SK-N-SH (cell line): Measurements from ENCODE around the gene RGS6. TPM values are rescaled to one million over a fixed set of nuclear protein-coding genes. Genes with fewer than 3 reads are reported as not detected.

ENCODE experiments used
- CTCF ChIA-PET: fragments of 300-600, 350-600 bp; formaldehyde crosslinking; extraction: SDS; loops from one replicate; lab custom pipeline; 2021; lab: Yijun Ruan, JAX
- POLR2A ChIA-PET: fragments of 350-600 bp; sonication (Branson Sonifier 250); formaldehyde crosslinking; extraction: SDS; loops from one replicate; lab custom pipeline; 2020; ENCODE audit warnings: antibody characterized with exemption, inconsistent platforms; lab: Yijun Ruan, JAX
- DNase-seq: peaks from one replicate; pipeline ENCODE4 v3.0.0; 2012
- H2AFZ ChIP-seq: fragments of 200-600 bp; sonication (generic); 2 replicates; pipeline ENCODE4 v1.8.1; 2016; ENCODE audit warnings: antibody characterized with exemption, mild to moderate bottlenecking, low read depth
- H3F3A ChIP-seq: fragments of 200-600 bp; sonication (generic); replicated peaks from 2 replicates; pipeline ENCODE3; 2016; ENCODE audit warnings: antibody characterized with exemption, mild to moderate bottlenecking; ENCODE audit not compliant: insufficient read depth
- H3K27ac ChIP-seq, 2 experiments: fragments of 200-500 bp in 1 of 2; fragments of 200-600 bp in 1 of 2; sonication (Bioruptor generic) in 1 of 2; sonication (generic), shearing (Covaris generic) in 1 of 2; 2 replicates each; pipeline versions ENCODE4 v1.5.1 to v1.6.1; 2014 to 2016; ENCODE audit warnings: low read depth in 2 of 2, inconsistent platforms in 1 of 2, low read length in 1 of 2, mild to moderate bottlenecking in 1 of 2, mixed read lengths in 1 of 2
- H3K27me3 ChIP-seq: fragments of 200-600 bp; sonication (generic), shearing (Covaris generic); 2 replicates; pipeline ENCODE4 v1.6.1; 2016; ENCODE audit warnings: mixed run types; ENCODE audit not compliant: insufficient read depth
- H3K36me3 ChIP-seq, 2 experiments: fragments of 200-500 bp in 1 of 2; fragments of 200-600 bp in 1 of 2; sonication (Bioruptor generic) in 1 of 2; sonication (generic) in 1 of 2; replicated peaks in 1 of 2; 2 replicates each; pipeline versions ENCODE3 to v1.5.1; 2014 to 2016; ENCODE audit warnings: low read length in 1 of 2, mild to moderate bottlenecking in 1 of 2; ENCODE audit not compliant: insufficient read depth in 2 of 2, control insufficient read depth in 1 of 2
- H3K4me1 ChIP-seq, 2 experiments: fragments of 200-500 bp in 1 of 2; fragments of 200-600 bp in 1 of 2; sonication (Bioruptor generic) in 1 of 2; sonication (generic), shearing (Covaris generic) in 1 of 2; 2 replicates each; pipeline versions ENCODE4 v1.5.1 to v1.6.1; 2014 to 2016; ENCODE audit warnings: low read depth in 1 of 2, low read length in 1 of 2, mixed run types in 1 of 2; ENCODE audit not compliant: insufficient read depth in 2 of 2, control insufficient read depth in 1 of 2
- H3K4me2 ChIP-seq: fragments of 200-600 bp; sonication (generic), shearing (Covaris generic); 2 replicates; pipeline ENCODE4 v1.6.1; 2017; ENCODE audit warnings: mixed run types
- H3K4me3 ChIP-seq, 2 experiments: fragments of 200-500 bp in 1 of 2; fragments of 200-600 bp in 1 of 2; sonication (Bioruptor generic) in 1 of 2; sonication (generic), shearing (Covaris generic) in 1 of 2; 2 replicates each; pipeline versions ENCODE4 v1.5.1 to v1.8.1; 2014 to 2016; ENCODE audit warnings: low read depth in 2 of 2, inconsistent platforms in 1 of 2, low read length in 1 of 2, mild to moderate bottlenecking in 1 of 2, mixed read lengths in 1 of 2, moderate library complexity in 1 of 2
- H3K79me2 ChIP-seq: fragments of 200-600 bp; sonication (generic); 2 replicates; pipeline ENCODE4 v1.8.1; 2017; ENCODE audit warnings: mild to moderate bottlenecking; ENCODE audit not compliant: insufficient read depth
- H3K9ac ChIP-seq: fragments of 200-600 bp; sonication (generic); 2 replicates; pipeline ENCODE4 v1.6.1; 2017; ENCODE audit warnings: mixed run types
- H3K9me2 ChIP-seq: fragments of 200-600 bp; sonication (generic); 2 replicates; pipeline ENCODE4 v1.6.1; 2017; ENCODE audit warnings: mixed run types
- H3K9me3 ChIP-seq: fragments of 200-600 bp; sonication (generic); 2 replicates; pipeline ENCODE4 v1.6.1; 2017; ENCODE audit warnings: mixed run types, mild to moderate bottlenecking, moderate library complexity
- H4K20me1 ChIP-seq: fragments of 200-600 bp; sonication (generic); 2 replicates; pipeline ENCODE4 v1.6.1; 2017; ENCODE audit warnings: mild to moderate bottlenecking, mixed run types; ENCODE audit not compliant: insufficient read depth
- CHD2 ChIP-seq: fragments of 150-350 bp; IDR thresholded peaks from 2 replicates; pipeline ENCODE4 v1.6.1; 2018; ENCODE audit warnings: low read length; ENCODE audit not compliant: partially characterized antibody
- FOSL2 ChIP-seq: IDR thresholded peaks from 2 replicates; pipeline ENCODE4 v1.4.0; 2012; ENCODE audit warnings: low read depth, mild to moderate bottlenecking, moderate library complexity, borderline replicate concordance
- MEF2A ChIP-seq: IDR thresholded peaks from 2 replicates; pipeline ENCODE4 v1.4.0; 2012; ENCODE audit warnings: low read depth, borderline replicate concordance
- POLR2AphosphoS5 ChIP-seq: IDR thresholded peaks from 2 replicates; pipeline ENCODE4 v1.6.1; 2012; ENCODE audit warnings: low read depth, low read length
- RAD21 ChIP-seq: IDR thresholded peaks from 2 replicates; pipeline ENCODE4 v1.6.1; 2012; ENCODE audit warnings: mild to moderate bottlenecking, low read length
- RFX5 ChIP-seq: IDR thresholded peaks from 2 replicates; pipeline ENCODE4 v1.6.1; 2012; ENCODE audit warnings: mild to moderate bottlenecking, improper control_type of control experiment, low read length
- RXRA ChIP-seq: IDR thresholded peaks from 2 replicates; pipeline ENCODE4 v1.4.0; 2012; ENCODE audit warnings: low read depth, mild to moderate bottlenecking, borderline replicate concordance
- SIN3A ChIP-seq: IDR thresholded peaks from 2 replicates; pipeline ENCODE4 v1.6.1; 2012; ENCODE audit warnings: low read depth, mild to moderate bottlenecking, low read length, moderate library complexity, borderline replicate concordance
- SMC3 ChIP-seq: IDR thresholded peaks from 2 replicates; pipeline ENCODE4 v1.6.1; 2012; ENCODE audit warnings: low read depth, low read length, improper control_type of control experiment
- TAF1 ChIP-seq: IDR thresholded peaks from 2 replicates; pipeline ENCODE4 v1.6.1; 2012; ENCODE audit warnings: low read depth, mild to moderate bottlenecking, low read length, moderate library complexity, borderline replicate concordance
- TCF12 ChIP-seq: IDR thresholded peaks from 2 replicates; pipeline ENCODE4 v1.4.0; 2012
- WGBS: methylation state at CpG from one replicate; pipeline ENCODE4 v1.1.6; 2017; ENCODE audit warnings: low lambda C conversion rate; 5-methylcytosine and 5-hydroxymethylcytosine counted together
- polyA plus RNA-seq, 3 experiments: library from polyadenylated mRNA; depleted of rRNA; stranded (reverse); fragments of >200 nt; gene quantifications; 2 replicates each; pipeline ENCODE4 v1.2.3, GENCODE V29; 2012
- TF ChIP-seq, protein P1 (sequence below): IDR thresholded peaks from 2 replicates; pipeline ENCODE4 v1.6.1; 2012; ENCODE audit warnings: mild to moderate bottlenecking, low read depth, low read length, moderate library complexity
- TF ChIP-seq, protein P2 (sequence below): fragments of 150-350 bp; IDR thresholded peaks from 2 replicates; pipeline ENCODE4 v1.6.1; 2017; ENCODE audit warnings: antibody characterized with exemption, low read length, low read depth, borderline replicate concordance
- TF ChIP-seq, protein P3 (sequence below): IDR thresholded peaks from 2 replicates; pipeline ENCODE4; 2012

Gene RGS6
- polyA plus RNA-seq, 1 of the 3 experiments (the other 2 are of a cell fraction) = not detected

DNA sequence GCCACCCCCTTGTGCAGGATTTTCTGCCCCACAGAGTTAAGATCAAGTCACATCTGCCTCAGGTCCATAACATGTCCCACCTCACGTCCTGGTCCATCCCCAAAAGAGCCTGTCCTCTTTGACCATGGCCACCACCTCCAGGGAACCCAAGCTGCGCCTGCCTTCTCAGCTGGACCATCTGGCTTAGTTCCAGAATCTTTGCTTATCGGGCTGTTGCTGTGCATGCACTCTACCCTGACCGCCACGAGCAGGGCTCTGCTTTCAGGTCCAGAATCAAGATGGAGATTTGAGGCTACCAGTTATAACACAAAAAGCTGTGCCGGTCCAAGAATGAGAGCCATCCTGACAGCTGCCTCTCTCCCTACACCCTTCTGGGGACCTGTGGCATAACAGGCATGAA lies 635.0 kb downstream of the RGS6 start:
- WGBS = 65% methylated on average over 6 of the region's 6 CpGs
- DNase-seq = no peak
- H3K4me2 ChIP-seq = no peak overlapping the region
- H3K4me1 ChIP-seq = peaks cover 0 to 17% of the 10 kb centered on the region in 2 experiments; a peak in 1 of 4 replicates
- no peak overlapping the region for H3K27ac ChIP-seq
- H3K27me3 ChIP-seq = no peaks in the 10 kb centered on the region
- ChIA-PET CTCF (interaction anchor here (1.1 to 1.6 kb wide), 2 partner anchors 10 to 50 kb away, joined by 4 to 5 read pairs; no protein-coding TSS in a partner anchor), POLR2A (no interaction called here)
- no peaks in the 10 kb centered on the region for H3K9me3 ChIP-seq
- H3K4me3 ChIP-seq = no peak overlapping the region
- no peaks in the 10 kb centered on the region for H3K9me2 ChIP-seq
- H2AFZ ChIP-seq = no peak overlapping the region
- TF ChIP-seq SIN3A = no peak
- no peak for TF ChIP-seq RAD21
- TF ChIP-seq, protein P1, sequence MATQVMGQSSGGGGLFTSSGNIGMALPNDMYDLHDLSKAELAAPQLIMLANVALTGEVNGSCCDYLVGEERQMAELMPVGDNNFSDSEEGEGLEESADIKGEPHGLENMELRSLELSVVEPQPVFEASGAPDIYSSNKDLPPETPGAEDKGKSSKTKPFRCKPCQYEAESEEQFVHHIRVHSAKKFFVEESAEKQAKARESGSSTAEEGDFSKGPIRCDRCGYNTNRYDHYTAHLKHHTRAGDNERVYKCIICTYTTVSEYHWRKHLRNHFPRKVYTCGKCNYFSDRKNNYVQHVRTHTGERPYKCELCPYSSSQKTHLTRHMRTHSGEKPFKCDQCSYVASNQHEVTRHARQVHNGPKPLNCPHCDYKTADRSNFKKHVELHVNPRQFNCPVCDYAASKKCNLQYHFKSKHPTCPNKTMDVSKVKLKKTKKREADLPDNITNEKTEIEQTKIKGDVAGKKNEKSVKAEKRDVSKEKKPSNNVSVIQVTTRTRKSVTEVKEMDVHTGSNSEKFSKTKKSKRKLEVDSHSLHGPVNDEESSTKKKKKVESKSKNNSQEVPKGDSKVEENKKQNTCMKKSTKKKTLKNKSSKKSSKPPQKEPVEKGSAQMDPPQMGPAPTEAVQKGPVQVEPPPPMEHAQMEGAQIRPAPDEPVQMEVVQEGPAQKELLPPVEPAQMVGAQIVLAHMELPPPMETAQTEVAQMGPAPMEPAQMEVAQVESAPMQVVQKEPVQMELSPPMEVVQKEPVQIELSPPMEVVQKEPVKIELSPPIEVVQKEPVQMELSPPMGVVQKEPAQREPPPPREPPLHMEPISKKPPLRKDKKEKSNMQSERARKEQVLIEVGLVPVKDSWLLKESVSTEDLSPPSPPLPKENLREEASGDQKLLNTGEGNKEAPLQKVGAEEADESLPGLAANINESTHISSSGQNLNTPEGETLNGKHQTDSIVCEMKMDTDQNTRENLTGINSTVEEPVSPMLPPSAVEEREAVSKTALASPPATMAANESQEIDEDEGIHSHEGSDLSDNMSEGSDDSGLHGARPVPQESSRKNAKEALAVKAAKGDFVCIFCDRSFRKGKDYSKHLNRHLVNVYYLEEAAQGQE = no peak
- TF ChIP-seq MEF2A = no peak
- TF ChIP-seq TAF1 = no peak
- TF ChIP-seq POLR2AphosphoS5 = no peak
- TF ChIP-seq RXRA = no peak
- H3K9ac ChIP-seq = no peak overlapping the region
- H3F3A ChIP-seq = no peaks in the 10 kb centered on the region
- H3K79me2 ChIP-seq = no peaks in the 10 kb centered on the region
- H3K36me3 ChIP-seq = no peaks in the 10 kb centered on the region
- no peaks in the 10 kb centered on the region for H4K20me1 ChIP-seq

DNA sequence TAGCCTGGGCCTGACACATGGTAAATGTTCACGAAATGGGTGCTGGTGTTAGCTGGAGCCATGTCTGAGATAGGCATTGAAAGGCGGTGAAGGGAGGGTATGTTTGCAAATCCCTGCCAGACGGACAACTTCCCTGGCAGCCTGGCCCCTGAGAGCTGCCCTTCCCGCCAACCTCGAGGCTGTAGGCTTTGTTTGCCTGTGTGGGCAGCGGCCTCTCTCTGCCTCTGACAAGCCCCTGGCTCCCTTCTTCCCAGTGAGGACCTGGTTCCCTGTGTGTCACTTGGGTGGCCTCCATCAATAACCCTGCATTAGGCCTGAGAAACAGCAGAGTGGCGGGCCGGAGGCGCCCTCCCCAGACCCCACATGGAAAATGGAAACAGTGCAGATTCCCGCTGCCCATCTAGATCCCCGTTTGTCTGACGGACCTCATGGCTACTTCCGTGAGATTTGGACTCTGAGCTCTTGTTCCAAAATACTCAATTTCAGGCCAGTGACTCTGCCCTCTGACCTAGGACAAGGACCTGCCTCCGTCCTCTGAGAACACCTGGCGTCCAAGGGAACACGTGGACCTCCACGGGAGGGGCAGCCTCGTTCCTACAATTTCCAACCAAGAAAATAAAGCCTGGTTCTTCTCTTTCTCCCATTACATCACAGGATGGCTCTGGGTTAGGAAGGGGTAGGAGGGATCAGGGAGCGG lies 636.2 kb downstream of the RGS6 start:
- no peaks in the 10 kb centered on the region for H3K36me3 ChIP-seq
- DNase-seq = no peak
- peaks cover 0 to 18% of the 10 kb centered on the region in 2 experiments; a peak in 1 of 4 replicates for H3K4me1 ChIP-seq
- H3K9ac ChIP-seq = no peak overlapping the region
- no peaks in the 10 kb centered on the region for H3F3A ChIP-seq
- H3K9me3 ChIP-seq = no peaks in the 10 kb centered on the region
- POLR2A ChIA-PET = no interaction called here
- no peaks in the 10 kb centered on the region for H3K79me2 ChIP-seq
- H3K27me3 ChIP-seq = no peaks in the 10 kb centered on the region
- TF ChIP-seq FOSL2 = no peak
- TF ChIP-seq RFX5 = no peak
- TF ChIP-seq, protein P2, sequence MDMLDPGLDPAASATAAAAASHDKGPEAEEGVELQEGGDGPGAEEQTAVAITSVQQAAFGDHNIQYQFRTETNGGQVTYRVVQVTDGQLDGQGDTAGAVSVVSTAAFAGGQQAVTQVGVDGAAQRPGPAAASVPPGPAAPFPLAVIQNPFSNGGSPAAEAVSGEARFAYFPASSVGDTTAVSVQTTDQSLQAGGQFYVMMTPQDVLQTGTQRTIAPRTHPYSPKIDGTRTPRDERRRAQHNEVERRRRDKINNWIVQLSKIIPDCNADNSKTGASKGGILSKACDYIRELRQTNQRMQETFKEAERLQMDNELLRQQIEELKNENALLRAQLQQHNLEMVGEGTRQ = no peak
- no peak for TF ChIP-seq SMC3
- no peak for TF ChIP-seq RXRA
- TF ChIP-seq, protein P3, sequence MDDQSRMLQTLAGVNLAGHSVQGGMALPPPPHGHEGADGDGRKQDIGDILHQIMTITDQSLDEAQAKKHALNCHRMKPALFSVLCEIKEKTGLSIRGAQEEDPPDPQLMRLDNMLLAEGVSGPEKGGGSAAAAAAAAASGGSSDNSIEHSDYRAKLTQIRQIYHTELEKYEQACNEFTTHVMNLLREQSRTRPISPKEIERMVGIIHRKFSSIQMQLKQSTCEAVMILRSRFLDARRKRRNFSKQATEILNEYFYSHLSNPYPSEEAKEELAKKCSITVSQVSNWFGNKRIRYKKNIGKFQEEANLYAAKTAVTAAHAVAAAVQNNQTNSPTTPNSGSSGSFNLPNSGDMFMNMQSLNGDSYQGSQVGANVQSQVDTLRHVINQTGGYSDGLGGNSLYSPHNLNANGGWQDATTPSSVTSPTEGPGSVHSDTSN = no peak
- no peak for TF ChIP-seq RAD21
- TF ChIP-seq CHD2 = no peak
- TF ChIP-seq, protein P1 = no peak
- TF ChIP-seq MEF2A = no peak
- TF ChIP-seq TCF12 = no peak
- TF ChIP-seq, all 33 proteins: peak for 0
- CTCF ChIA-PET = interaction anchor here (0.6 to 1.1 kb wide), 3 partner anchors 9 to 74 kb away, joined by 3 to 4 read pairs (median 3); no protein-coding TSS in a partner anchor
- Histone ChIP-seq H3K9me2 (no peaks in the 10 kb centered on the region), H4K20me1 (no peaks in the 10 kb centered on the region), H2AFZ (no peak overlapping the region), H3K4me2 (no peak overlapping the region), H3K4me3 (no peak overlapping the region), H3K27ac (no peak overlapping the region)
- 78% methylated on average over 10 of the region's 19 CpGs for WGBS
